ENCODE results near the gene ADAM22. TPM values are rescaled to one million over a fixed set of nuclear protein-coding genes. Genes with fewer than 3 reads are reported as not detected.
"Not testable (repeated sequence)": the region's sequence is repeated elsewhere in the genome, so short reads cannot be mapped to it uniquely, and the experiment has no call there.

Gene ADAM22
- total RNA-seq, 1 donor from 2014 or later, result 1.9 TPM

- TF ChIP-seq CTCF (IDR thresholded peaks at IDR 0.05; ENCODE audit: borderline replicate concordance), result no peak
- intact Hi-C loops (cut with micrococcal nuclease), result no loop called here
- no peaks in the 10 kb centered on the region for H3K27me3 ChIP-seq (ENCODE audit: low read depth)
Observed at GRCh38 chr7:87912121-87912520, 21.9 kb upstream of the ADAM22 start.

GRCh38 chr7:87918740-87919139, 15.3 kb upstream of the ADAM22 start:
- Histone ChIP-seq H3K27me3 (ENCODE audit: low read depth) (no peaks in the 10 kb centered on the region), H3K36me3 (no peaks in the 10 kb centered on the region), H3K4me3 (no peak overlapping the region), H3K9me3 (replicated peaks) (no peaks in the 10 kb centered on the region), H3K4me1 (no peaks in the 10 kb centered on the region), H3K27ac (replicated peaks) (no peak overlapping the region)
- intact Hi-C loops (cut with micrococcal nuclease), result no loop called here
- no peak for DNase-seq
- no peak for TF ChIP-seq CTCF (IDR thresholded peaks at IDR 0.05; ENCODE audit: borderline replicate concordance)

More at GRCh38 chr7:87912121-87912520, 21.9 kb upstream of the ADAM22 start:
- no peak overlapping the region for H3K4me3 ChIP-seq
- H3K27ac ChIP-seq (replicated peaks), result no peak overlapping the region
- no peaks in the 10 kb centered on the region for H3K9me3 ChIP-seq (replicated peaks)
- no peak for DNase-seq
- no peaks in the 10 kb centered on the region for H3K36me3 ChIP-seq
- H3K4me1 ChIP-seq, result no peaks in the 10 kb centered on the region

DNA sequence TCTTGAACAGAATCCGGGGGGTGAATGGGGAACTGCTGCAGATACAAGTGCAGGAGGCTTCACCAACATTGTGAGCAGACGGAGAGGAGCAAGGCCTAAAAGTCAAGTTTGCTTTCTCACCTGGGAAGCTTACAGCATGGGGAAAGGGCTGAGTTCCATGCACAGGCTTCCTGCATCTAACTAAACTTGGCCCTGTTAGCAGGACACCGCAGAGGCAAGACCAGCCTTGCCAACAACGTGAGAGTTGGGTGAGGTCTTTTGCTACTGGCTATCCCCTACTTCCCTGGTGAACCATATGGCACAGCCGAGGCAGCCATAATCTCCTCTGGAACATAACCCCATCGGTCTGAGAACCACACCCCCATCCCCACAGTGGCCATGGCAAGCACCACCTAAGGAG, 14.2 kb upstream of the ADAM22 start:
- H3K36me3 ChIP-seq, result no peaks in the 10 kb centered on the region
- H3K27me3 ChIP-seq (ENCODE audit: low read depth), result no peaks in the 10 kb centered on the region
- H3K4me3 ChIP-seq, result no peak overlapping the region
- TF ChIP-seq CTCF (IDR thresholded peaks at IDR 0.05; ENCODE audit: borderline replicate concordance), result no peak
- intact Hi-C loops (cut with micrococcal nuclease), result no loop called here
- no peak for DNase-seq
- H3K4me1 ChIP-seq, result no peaks in the 10 kb centered on the region
- no peak overlapping the region for H3K27ac ChIP-seq (replicated peaks)
- H3K9me3 ChIP-seq (replicated peaks), result no peaks in the 10 kb centered on the region

DNA sequence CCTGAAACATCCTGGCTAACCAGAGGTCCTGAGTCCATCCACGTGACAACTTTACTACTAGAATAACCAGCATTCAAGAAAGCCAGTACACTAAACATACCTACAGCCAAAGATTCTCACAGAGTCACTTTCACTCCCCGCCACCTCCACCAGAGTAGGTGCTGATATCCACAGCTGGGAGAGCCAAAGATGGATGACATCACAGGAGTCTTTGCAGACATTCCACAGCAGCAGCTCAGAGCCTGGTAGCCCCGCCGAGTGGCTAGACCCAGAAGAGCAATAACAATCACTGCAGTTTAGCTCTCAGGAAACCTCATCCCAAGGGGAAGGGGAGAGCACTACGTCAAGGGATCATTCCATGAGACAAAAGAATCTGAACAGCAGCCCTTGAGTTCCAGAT, 13.5 kb upstream of the ADAM22 start:
- H3K9me3 ChIP-seq (replicated peaks), result no peaks in the 10 kb centered on the region
- no peaks in the 10 kb centered on the region for H3K4me1 ChIP-seq
- H3K4me3 ChIP-seq, result no peak overlapping the region
- TF ChIP-seq CTCF (IDR thresholded peaks at IDR 0.05; ENCODE audit: borderline replicate concordance), result no peak
- no peak overlapping the region for H3K27ac ChIP-seq (replicated peaks)
- DNase-seq, result no peak
- H3K27me3 ChIP-seq (ENCODE audit: low read depth), result no peaks in the 10 kb centered on the region
- intact Hi-C loops (cut with micrococcal nuclease), result no loop called here
- no peaks in the 10 kb centered on the region for H3K36me3 ChIP-seq

- intact Hi-C loops (cut with micrococcal nuclease), result not testable (repeated sequence)
Observed at GRCh38 chr7:87922759-87923395, 11.2 kb upstream of the ADAM22 start.

DNA sequence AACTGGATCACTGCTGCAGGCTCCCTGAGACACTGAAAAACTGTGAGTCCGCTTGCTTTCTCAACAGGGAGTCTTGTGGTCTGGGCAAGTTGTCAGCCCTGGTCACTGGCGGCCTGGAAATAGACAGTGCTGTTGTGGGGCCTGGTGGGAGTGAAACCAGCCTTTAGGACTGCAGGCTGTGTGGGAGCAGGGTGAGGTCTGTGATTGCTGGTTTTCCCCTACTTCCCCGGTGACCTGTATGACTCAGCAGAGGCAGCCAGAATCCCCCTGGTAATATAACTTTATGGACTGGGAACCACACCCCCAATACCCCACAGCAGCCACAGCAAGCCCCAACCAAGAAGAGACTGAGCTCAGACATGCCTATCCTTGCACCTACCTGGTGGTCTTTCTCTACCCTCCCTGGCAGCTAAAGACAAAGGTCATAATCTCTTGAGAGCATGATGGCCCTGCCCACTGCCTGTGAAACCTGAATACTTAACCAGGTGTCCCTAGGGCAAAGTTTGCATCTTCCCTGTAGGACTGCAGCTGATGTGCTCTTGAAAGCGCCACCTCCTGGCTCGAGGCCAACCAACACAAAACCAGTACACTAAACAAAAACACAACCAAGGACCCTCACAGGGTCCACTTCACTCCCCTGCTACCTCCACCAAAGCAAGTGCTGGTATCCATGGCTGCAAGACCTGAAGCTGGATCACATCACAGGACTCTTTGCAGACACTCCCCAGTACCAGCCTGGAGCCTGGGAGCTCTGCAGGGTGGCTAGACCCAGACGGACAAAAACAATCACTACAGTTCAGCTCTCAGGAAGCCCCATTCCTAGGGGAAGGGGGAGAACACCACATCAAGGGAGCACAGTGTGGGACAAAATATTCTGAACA, 7.2 kb upstream of the ADAM22 start:
- Histone ChIP-seq H3K4me3 (no peak overlapping the region), H3K9me3 (replicated peaks) (no peaks in the 10 kb centered on the region), H3K36me3 (no peaks in the 10 kb centered on the region), H3K27me3 (ENCODE audit: low read depth) (no peaks in the 10 kb centered on the region), H3K27ac (replicated peaks) (no peak overlapping the region), H3K4me1 (no peaks in the 10 kb centered on the region)
- TF ChIP-seq CTCF (IDR thresholded peaks at IDR 0.05; ENCODE audit: borderline replicate concordance), result no peak
- DNase-seq, result no peak
- intact Hi-C loops (cut with micrococcal nuclease), result no loop called here

More at GRCh38 chr7:87922759-87923395, 11.2 kb upstream of the ADAM22 start:
- not testable (repeated sequence) for DNase-seq; H3K4me1 ChIP-seq; H3K9me3 ChIP-seq (replicated peaks); H3K27ac ChIP-seq (replicated peaks); H3K4me3 ChIP-seq; H3K27me3 ChIP-seq (ENCODE audit: low read depth); H3K36me3 ChIP-seq

All from left ventricle myocardium inferior (tissue), 1 donor.